ENCODE data around the gene FDPS.

GRCh38 chr1:155352631-155353030 lies 44.0 kb downstream of the FDPS start:
- TF ChIP-seq POLR2A (IDR thresholded peaks at IDR 0.05) (no peak), CTCF (IDR thresholded peaks at IDR 0.05) (no peak), EP300 (IDR thresholded peaks at IDR 0.05) (no peak), POLR2AphosphoS5 (IDR thresholded peaks at IDR 0.05) (no peak)

Data from upper lobe of left lung (tissue), 4 donors.